SK-N-MC (cell line): ENCODE measurements around the gene DBR1.

Experiments used
- EZH2 ChIP-seq: fragments of 200-600 bp; sonication (generic); IDR thresholded peaks from one replicate; pipeline ENCODE4 v1.6.1; 2017; ENCODE audit warnings: antibody characterized with exemption
- FOXP2 ChIP-seq: optimal IDR thresholded peaks from 2 replicates; pipeline ENCODE3; 2011; ENCODE audit warnings: mild to moderate bottlenecking, moderate library complexity; ENCODE audit not compliant: insufficient read depth; ENCODE audit errors: extremely low read length, control extremely low read depth
- POLR2AphosphoS5 ChIP-seq: IDR thresholded peaks from 2 replicates; pipeline ENCODE4 v1.6.1; 2012; ENCODE audit warnings: mild to moderate bottlenecking, low read depth, low read length, borderline replicate concordance

- TF ChIP-seq EZH2 (no peak), POLR2AphosphoS5 (no peak), FOXP2 (no peak)
Observed at GRCh38 chr3:138200424-138200823, 25.7 kb upstream of the DBR1 start.
